ENCODE data around the gene DNPEP.
"Not testable (repeated sequence)": the region's sequence is repeated elsewhere in the genome, so short reads cannot be mapped to it uniquely, and the experiment has no call there.

Gene DNPEP

GRCh38 chr2:219414857-219415256 lies 27.1 kb upstream of the DNPEP start:
- in situ Hi-C loops (cut with MboI; ENCODE audit: low sequenced_read_pairs, unreplicated experiment), result no loop called here

GRCh38 chr2:219410390-219410789 lies 22.7 kb upstream of the DNPEP start:
- no peak for DNase-seq (ENCODE audit: low spot score)
- in situ Hi-C loops (cut with MboI; ENCODE audit: low sequenced_read_pairs, unreplicated experiment), result no loop called here
- no peak for TF ChIP-seq CTCF (IDR thresholded peaks at IDR 0.05; ENCODE audit: borderline replicate concordance, control extremely low read depth, extremely low read depth, insufficient read depth, missing control alignments)

More at GRCh38 chr2:219414857-219415256, 27.1 kb upstream of the DNPEP start:
- no peak for TF ChIP-seq CTCF (IDR thresholded peaks at IDR 0.05; ENCODE audit: borderline replicate concordance, control extremely low read depth, extremely low read depth, insufficient read depth, missing control alignments)
- no peak for DNase-seq (ENCODE audit: low spot score)

- TF ChIP-seq CTCF (IDR thresholded peaks at IDR 0.05; ENCODE audit: borderline replicate concordance, control extremely low read depth, extremely low read depth, insufficient read depth, missing control alignments), result no peak
- no peak for DNase-seq (ENCODE audit: low spot score)
- in situ Hi-C loops (cut with MboI; ENCODE audit: low sequenced_read_pairs, unreplicated experiment), result no loop called here
Observed at GRCh38 chr2:219409619-219410018, 21.9 kb upstream of the DNPEP start.

GRCh38 chr2:219408631-219409030 lies 20.9 kb upstream of the DNPEP start:
- no peak for DNase-seq (ENCODE audit: low spot score)
- in situ Hi-C loops (cut with MboI; ENCODE audit: low sequenced_read_pairs, unreplicated experiment), result no loop called here
- TF ChIP-seq CTCF (IDR thresholded peaks at IDR 0.05; ENCODE audit: borderline replicate concordance, control extremely low read depth, extremely low read depth, insufficient read depth, missing control alignments), result no peak

GRCh38 chr2:219408204-219408603 lies 20.5 kb upstream of the DNPEP start:
- in situ Hi-C loops (cut with MboI; ENCODE audit: low sequenced_read_pairs, unreplicated experiment), result no loop called here
- no peak for DNase-seq (ENCODE audit: low spot score)
- no peak for TF ChIP-seq CTCF (IDR thresholded peaks at IDR 0.05; ENCODE audit: borderline replicate concordance, control extremely low read depth, extremely low read depth, insufficient read depth, missing control alignments)

- in situ Hi-C loops (cut with MboI; ENCODE audit: low sequenced_read_pairs, unreplicated experiment); DNase-seq (ENCODE audit: low spot score): not testable (repeated sequence)
Observed at GRCh38 chr2:219407343-219407742, 19.6 kb upstream of the DNPEP start.

DNA sequence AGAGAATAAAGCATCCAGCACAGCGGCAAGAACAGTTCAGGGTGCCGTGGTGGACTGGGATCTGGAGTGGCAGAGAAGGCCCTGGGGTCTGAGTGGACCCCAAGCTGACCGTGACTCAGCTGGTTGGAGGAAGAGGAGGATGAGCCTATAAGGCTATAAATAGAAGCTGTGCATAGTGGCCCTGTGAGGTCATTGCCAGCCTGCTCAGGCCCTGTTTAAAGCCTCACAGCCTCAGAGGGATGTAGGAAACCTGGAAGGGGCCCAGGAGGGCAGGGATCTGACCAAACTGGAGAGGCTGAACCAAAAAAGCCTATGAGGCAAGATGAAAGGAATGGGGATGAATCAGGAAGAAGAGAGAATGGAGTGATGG lies 19.1 kb upstream of the DNPEP start:
- in situ Hi-C loops (cut with MboI; ENCODE audit: low sequenced_read_pairs, unreplicated experiment), result no loop called here
- TF ChIP-seq CTCF (IDR thresholded peaks at IDR 0.05; ENCODE audit: borderline replicate concordance, control extremely low read depth, extremely low read depth, insufficient read depth, missing control alignments), result no peak
- DNase-seq (ENCODE audit: low spot score), result no peak
